Activated T-cell treated with anti-CD3 and anti-CD28 coated beads, Interleukin-2, amount 50 U/mL, for 4 hours (primary cell): Measurements from ENCODE around the gene EBF4. TPM values are rescaled to one million over a fixed set of nuclear protein-coding genes. Genes with fewer than 3 reads are reported as not detected.
"Not testable (repeated sequence)": the region's sequence is repeated elsewhere in the genome, so short reads cannot be mapped to it uniquely, and the experiment has no call there.

ENCODE experiments used
- ATAC-seq, 2 donors: fragments of 200-7000 bp; cut with Tn5 transposase; one replicate each; pipeline ENCODE4 v1.10.0; 2021
- DNase-seq: peaks from one replicate; pipeline ENCODE4 v3.0.0-alpha.2; 2020
- H3K27me3 Mint-ChIP-seq: one replicate; pipeline ENCODE4 v1.8.0; 2021; ENCODE audit warnings: low read depth, mixed read lengths
- H3K36me3 Mint-ChIP-seq: one replicate; pipeline ENCODE4 v1.8.0; 2022; ENCODE audit warnings: mixed read lengths; ENCODE audit not compliant: insufficient read depth
- H3K4me1 Mint-ChIP-seq: one replicate; pipeline ENCODE4 v1.8.0; 2021; ENCODE audit warnings: low read depth, mixed read lengths
- H3K4me3 Mint-ChIP-seq: one replicate; pipeline ENCODE4 v1.8.0; 2021; ENCODE audit warnings: mild to moderate bottlenecking, moderate library complexity, mixed read lengths
- H3K9me3 Mint-ChIP-seq: one replicate; pipeline ENCODE4 v1.8.0; 2021; ENCODE audit warnings: mixed read lengths
- total RNA-seq, 3 donors: library from RNA; stranded (reverse); gene quantifications; one replicate each; pipeline ENCODE4 v1.2.1, GENCODE V29; 2021

EBF4 gene
- total RNA-seq, 3 donors from 2014 or later: 0.33 to 1.1 (median 0.76) TPM

GRCh38 chr20:2658414-2659354 lies 33.9 kb upstream of the EBF4 start:
- DNase-seq (no peak), ATAC-seq (peak; percentile 50 to 52)
- H3K4me3 Mint-ChIP-seq: peak overlapping the region; percentile 1
- H3K9me3 Mint-ChIP-seq: no peaks in the 10 kb centered on the region
- no peaks in the 10 kb centered on the region for H3K27me3 Mint-ChIP-seq
- peaks cover 41% of the 10 kb centered on the region for H3K4me1 Mint-ChIP-seq
- peaks cover 62% of the 10 kb centered on the region for H3K36me3 Mint-ChIP-seq

- H3K4me1 Mint-ChIP-seq: peaks cover 41% of the 10 kb centered on the region
- peaks cover 57% of the 10 kb centered on the region for H3K36me3 Mint-ChIP-seq
- no peak overlapping the region for H3K4me3 Mint-ChIP-seq
- DNase-seq: no peak
- H3K27me3 Mint-ChIP-seq: no peaks in the 10 kb centered on the region
- ATAC-seq: no peak
- H3K9me3 Mint-ChIP-seq: peaks cover 3% of the 10 kb centered on the region
These were observed 33.0 kb upstream of the EBF4 start for GRCh38 chr20:2659547-2659946.

DNA sequence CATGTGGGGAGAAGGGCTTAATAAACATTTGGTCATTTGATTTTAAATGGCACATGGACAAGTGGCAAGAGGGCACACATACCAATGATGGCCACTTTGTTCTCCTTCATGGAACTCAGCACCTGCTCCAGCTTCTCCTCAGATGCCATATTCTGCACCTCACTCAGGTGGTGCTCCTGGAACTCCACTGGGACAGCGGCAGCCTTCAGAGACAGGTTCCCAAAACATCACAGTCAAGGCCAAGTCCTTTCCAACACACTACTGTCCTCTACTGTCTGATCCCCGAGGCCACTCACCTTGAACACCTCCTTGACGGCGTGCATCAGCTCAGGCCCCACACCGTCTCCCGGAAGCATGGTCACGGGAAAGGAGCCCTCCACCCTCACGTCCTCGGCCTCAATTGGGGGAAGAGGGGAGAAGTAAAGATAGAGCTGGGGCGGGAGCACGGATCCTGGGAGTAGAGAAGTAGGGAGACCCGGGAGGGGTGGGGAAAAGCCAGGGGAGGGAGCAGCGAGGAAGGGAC lies 29.2 kb upstream of the EBF4 start:
- Mint-ChIP-seq H3K4me3 (peak overlapping the region; percentile 89), H3K36me3 (peaks cover 23% of the 10 kb centered on the region), H3K27me3 (no peaks in the 10 kb centered on the region), H3K4me1 (peaks cover 20% of the 10 kb centered on the region), H3K9me3 (peaks cover 3% of the 10 kb centered on the region)
- ATAC-seq (no peak), DNase-seq (no peak)

- no peaks in the 10 kb centered on the region for H3K27me3 Mint-ChIP-seq
These were observed 28.5 kb upstream of the EBF4 start, which contains the start of gene IDH3B for GRCh38 chr20:2663887-2664719. IDH3B (minus strand) TSS chr20:2664216; CDS start chr20:2664188, 28 bp downstream.

GRCh38 chr20:2671977-2672376 lies 20.6 kb upstream of the EBF4 start:
- Mint-ChIP-seq H3K4me3 (no peak overlapping the region), H3K36me3 (no peaks in the 10 kb centered on the region), H3K9me3 (no peaks in the 10 kb centered on the region), H3K4me1 (no peaks in the 10 kb centered on the region), H3K27me3 (no peaks in the 10 kb centered on the region)
- no peak for DNase-seq
- ATAC-seq: no peak

More at GRCh38 chr20:2663887-2664719, 28.5 kb upstream of the EBF4 start, which contains the start of gene IDH3B:
- Mint-ChIP-seq H3K4me3 (peak within 1 kb of the TSS; percentile 89), H3K9me3 (peaks cover 3% of the 10 kb centered on the region), H3K36me3 (peaks cover 17% of the 10 kb centered on the region), H3K4me1 (peaks cover 20% of the 10 kb centered on the region)
- DNase-seq (peak; percentile 84), ATAC-seq (peak; percentile 92 to 95)

- DNase-seq: no peak
- H3K9me3 Mint-ChIP-seq: no peaks in the 10 kb centered on the region
These were observed 20.1 kb upstream of the EBF4 start for GRCh38 chr20:2672446-2672845.

GRCh38 chr20:2673453-2673852 lies 19.1 kb upstream of the EBF4 start:
- no peaks in the 10 kb centered on the region for H3K9me3 Mint-ChIP-seq
- no peaks in the 10 kb centered on the region for H3K4me1 Mint-ChIP-seq
- DNase-seq (no peak), ATAC-seq (no peak)
- H3K27me3 Mint-ChIP-seq: no peaks in the 10 kb centered on the region
- no peak overlapping the region for H3K4me3 Mint-ChIP-seq
- no peaks in the 10 kb centered on the region for H3K36me3 Mint-ChIP-seq

More at GRCh38 chr20:2672446-2672845, 20.1 kb upstream of the EBF4 start:
- Mint-ChIP-seq H3K27me3 (no peaks in the 10 kb centered on the region), H3K4me1 (no peaks in the 10 kb centered on the region), H3K4me3 (no peak overlapping the region), H3K36me3 (no peaks in the 10 kb centered on the region)
- ATAC-seq: no peak

DNA sequence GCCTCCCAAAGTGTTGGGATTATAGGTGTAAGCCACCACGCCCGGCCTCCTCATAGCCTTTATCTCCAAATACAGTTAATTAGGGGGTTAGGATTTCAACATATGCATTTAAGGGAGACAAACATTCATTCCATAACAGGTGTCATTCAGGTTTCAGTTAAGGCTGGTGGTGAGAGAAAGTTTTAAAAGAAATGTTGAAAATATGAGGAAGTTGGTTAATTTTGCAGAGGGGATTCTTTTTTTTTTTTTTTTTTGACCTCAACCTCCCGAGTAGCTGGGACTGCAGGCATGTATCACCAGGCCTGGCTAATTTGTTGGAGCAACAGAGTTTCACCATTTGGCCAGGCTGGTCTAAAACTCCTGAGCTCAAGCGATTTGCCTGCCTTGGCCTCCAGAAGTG lies 12.5 kb upstream of the EBF4 start:
- Mint-ChIP-seq H3K9me3 (no peaks in the 10 kb centered on the region), H3K27me3 (peaks cover 29% of the 10 kb centered on the region), H3K4me1 (no peaks in the 10 kb centered on the region), H3K36me3 (no peaks in the 10 kb centered on the region), H3K4me3 (no peak overlapping the region)
- ATAC-seq (no peak), DNase-seq (no peak)

GRCh38 chr20:2682040-2682439 lies 10.5 kb upstream of the EBF4 start:
- not testable (repeated sequence) for H3K9me3 Mint-ChIP-seq, DNase-seq, H3K36me3 Mint-ChIP-seq, H3K4me1 Mint-ChIP-seq, H3K4me3 Mint-ChIP-seq, ATAC-seq
- peaks cover 31% of the 10 kb centered on the region for H3K27me3 Mint-ChIP-seq

DNA sequence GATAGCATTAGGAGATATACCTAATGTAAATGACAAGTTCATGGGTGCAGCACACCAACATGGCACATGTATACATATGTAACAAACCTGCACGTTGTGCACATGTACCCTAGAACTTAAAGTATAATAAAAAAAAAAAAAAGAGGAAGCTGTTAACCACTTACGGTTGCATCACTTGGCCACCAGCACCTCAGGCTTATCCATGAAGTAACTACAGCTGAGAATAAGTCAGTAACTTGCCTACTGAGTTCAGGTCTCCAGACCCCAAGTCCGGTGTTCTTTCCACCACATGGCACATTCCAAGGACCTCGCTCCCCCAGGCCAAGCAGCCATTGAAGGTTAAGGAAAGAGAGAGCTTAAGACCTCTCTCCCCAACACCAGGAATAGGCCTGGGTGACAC lies 7.8 kb upstream of the EBF4 start:
- H3K27me3 Mint-ChIP-seq: peaks cover 36% of the 10 kb centered on the region
- H3K4me3 Mint-ChIP-seq, H3K9me3 Mint-ChIP-seq, ATAC-seq, DNase-seq, H3K36me3 Mint-ChIP-seq: not testable (repeated sequence)
- H3K4me1 Mint-ChIP-seq: peaks cover 11% of the 10 kb centered on the region

- no peak for DNase-seq
- peaks cover 20% of the 10 kb centered on the region for H3K4me1 Mint-ChIP-seq
- no peak for ATAC-seq
- H3K36me3 Mint-ChIP-seq: peaks cover 2% of the 10 kb centered on the region
- H3K9me3 Mint-ChIP-seq: no peaks in the 10 kb centered on the region
- H3K27me3 Mint-ChIP-seq: peaks cover 31% of the 10 kb centered on the region
- peak overlapping the region; percentile 40 for H3K4me3 Mint-ChIP-seq
These were observed 5.1 kb upstream of the EBF4 start for GRCh38 chr20:2687514-2687913.

DNA sequence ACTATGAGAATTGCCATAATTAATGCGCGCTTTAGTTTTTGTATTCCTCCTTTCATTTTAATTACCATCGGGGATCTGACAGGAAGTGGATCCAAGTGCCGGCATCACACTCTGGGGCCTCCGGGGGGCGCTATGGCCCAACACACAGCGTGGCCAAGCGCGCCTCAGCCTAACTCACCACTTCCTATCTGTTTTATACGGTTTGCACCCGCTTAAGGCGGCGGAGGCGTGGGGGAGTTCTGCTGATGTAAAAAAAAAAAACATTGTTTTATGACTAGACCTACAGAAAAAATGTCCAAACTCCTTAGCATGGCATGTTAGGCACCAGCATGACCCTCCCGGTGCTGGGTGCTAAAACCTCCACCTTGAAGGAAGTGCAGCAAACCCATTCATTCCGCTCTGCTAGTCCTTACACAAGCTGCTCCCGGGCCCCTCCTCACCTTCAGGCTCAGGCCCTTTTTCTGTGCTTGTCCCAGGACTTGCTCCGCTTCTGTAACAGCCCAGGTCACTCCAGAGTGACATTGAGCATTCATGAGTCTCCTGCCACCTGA lies 4.5 kb upstream of the EBF4 start:
- peak; percentile 72 for DNase-seq
- peak; percentile 73 to 77 for ATAC-seq
- peaks cover 2% of the 10 kb centered on the region for H3K36me3 Mint-ChIP-seq
- peak overlapping the region; percentile 40 for H3K4me3 Mint-ChIP-seq
- H3K4me1 Mint-ChIP-seq: peaks cover 20% of the 10 kb centered on the region
- H3K27me3 Mint-ChIP-seq: peaks cover 27% of the 10 kb centered on the region
- no peaks in the 10 kb centered on the region for H3K9me3 Mint-ChIP-seq

- ATAC-seq (no peak), DNase-seq (no peak)
- H3K9me3 Mint-ChIP-seq: no peaks in the 10 kb centered on the region
- peaks cover 34% of the 10 kb centered on the region for H3K27me3 Mint-ChIP-seq
- no peak overlapping the region for H3K4me3 Mint-ChIP-seq
- H3K36me3 Mint-ChIP-seq: peaks cover 2% of the 10 kb centered on the region
- H3K4me1 Mint-ChIP-seq: peaks cover 22% of the 10 kb centered on the region
These were observed 2.4 kb upstream of the EBF4 start for GRCh38 chr20:2690213-2690612.

DNA sequence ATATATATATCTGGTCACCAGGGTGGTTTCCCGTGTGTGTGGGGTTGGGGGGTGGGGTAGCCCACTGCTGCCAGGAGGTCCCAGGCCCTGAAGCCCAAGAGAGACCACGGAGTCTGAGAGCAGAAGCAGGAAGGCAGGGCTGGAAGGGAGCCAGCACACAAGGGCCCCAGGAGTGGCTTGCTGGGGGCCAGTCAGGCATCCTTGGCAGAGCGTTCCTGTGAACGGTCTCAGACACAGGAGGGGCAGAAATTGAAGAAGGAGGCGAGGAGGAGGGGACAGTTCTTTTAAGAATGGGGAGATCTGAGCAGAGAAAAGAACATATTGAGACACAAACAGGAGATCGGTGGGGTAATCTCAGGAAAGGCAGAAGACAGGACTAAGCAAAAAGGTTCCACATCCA lies 1.9 kb upstream of the EBF4 start:
- H3K4me3 Mint-ChIP-seq: peak overlapping the region; percentile 89
- peaks cover 36% of the 10 kb centered on the region for H3K27me3 Mint-ChIP-seq
- H3K4me1 Mint-ChIP-seq: peaks cover 22% of the 10 kb centered on the region
- peaks cover 2% of the 10 kb centered on the region for H3K36me3 Mint-ChIP-seq
- DNase-seq (no peak), ATAC-seq (no peak)
- no peaks in the 10 kb centered on the region for H3K9me3 Mint-ChIP-seq
